Motor neuron (in vitro differentiated cells): ENCODE results near the gene YIPF6. TPM values are rescaled to one million over a fixed set of nuclear protein-coding genes. Genes with fewer than 3 reads are reported as not detected.
"Not testable (repeated sequence)": the region's sequence is repeated elsewhere in the genome, so short reads cannot be mapped to it uniquely, and the experiment has no call there.

Experiments
- ATAC-seq, 8 experiments: fragments of 200-7000 bp; cut with Tn5 transposase; replicated peaks in 6 of 8; 2 replicates each; pipeline ENCODE4 v1.8.0; 2021; ENCODE audit warnings: mild to moderate bottlenecking in 8 of 8, moderate library complexity in 8 of 8
- H3K27ac ChIP-seq, 2 donors: fragments of 250-450 bp; sonication (Bioruptor Pico); 2 replicates each; pipeline ENCODE4 v1.9.0; 2021; ENCODE audit warnings: antibody characterized with exemption in 2 of 2, mild to moderate bottlenecking in 2 of 2, moderate library complexity in 1 of 2
- H3K4me1 ChIP-seq, 2 donors: fragments of 250-450 bp; sonication (Bioruptor Pico); replicated peaks in 1 of 2; 2 replicates each; pipeline ENCODE4 v1.6.1; 2021; ENCODE audit warnings: antibody characterized with exemption in 2 of 2, mild to moderate bottlenecking in 2 of 2, moderate library complexity in 1 of 2
- H3K4me3 ChIP-seq, 5 donors: fragments of 250-450 bp; sonication (Bioruptor Pico); 2 replicates each; pipeline ENCODE4 v1.9.0; 2021; ENCODE audit warnings: antibody characterized with exemption in 5 of 5, mild to moderate bottlenecking in 5 of 5, moderate library complexity in 4 of 5
- WGBS, 10 experiments: fragments of 450-650 bp; shearing (Covaris generic); methylation state at CpG; one replicate each; pipeline ENCODE4 v1.0.0; 2022; 5-methylcytosine and 5-hydroxymethylcytosine counted together
- in situ Hi-C, 9 experiments: fragments of 400-800 bp; cut with MboI; loops; one replicate each; pipeline ENCODE4 v1.15.0; 2021; ENCODE audit warnings: low sequenced_read_pairs in 9 of 9, low pct_unique_long_range_greater_than_20kb in 2 of 9; ENCODE audit not compliant: unreplicated experiment in 9 of 9
- total RNA-seq, 8 experiments: library from RNA; unstranded; fragments of 300-600 nt; gene quantifications; 2 replicates each; pipeline versions ENCODE4 v1.2.3 to v1.2.4, GENCODE V29; 2022

Gene YIPF6
- total RNA-seq, 8 experiments from 2014 or later = 20.1 to 30.6 (median 24.6) TPM

DNA sequence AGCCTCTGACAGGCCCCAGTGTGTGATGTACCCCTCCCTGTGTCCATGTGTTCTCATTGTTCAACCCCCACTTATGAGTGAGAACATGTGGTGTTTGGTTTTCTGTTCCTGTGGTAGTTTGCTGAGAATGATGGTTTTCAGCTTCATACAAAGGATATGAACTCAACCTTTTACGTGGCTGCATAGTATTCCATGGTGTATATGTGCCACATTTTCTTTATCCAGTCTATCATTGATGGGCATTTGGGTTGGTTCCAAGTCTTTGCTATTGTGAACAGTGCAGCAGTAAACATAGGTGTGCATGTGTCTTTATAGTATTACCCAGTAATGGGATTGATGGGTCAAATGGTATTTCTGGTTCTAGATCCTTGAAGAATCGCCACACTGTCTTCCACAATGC is 25.8 kb downstream of the YIPF6 start:
- H3K4me3 ChIP-seq, ATAC-seq, H3K27ac ChIP-seq, H3K4me1 ChIP-seq: not testable (repeated sequence)
- WGBS, 10 experiments = 56 to 100% methylated on average over 1 of the region's 2 CpGs; no CpG with 5 or more reads in 8 of the 10 experiments
- in situ Hi-C loops = loop anchor here in 4 of 9 experiments (25.0 kb wide), 2 partner anchors 188 to 288 kb away; no protein-coding TSS in a partner anchor

DNA sequence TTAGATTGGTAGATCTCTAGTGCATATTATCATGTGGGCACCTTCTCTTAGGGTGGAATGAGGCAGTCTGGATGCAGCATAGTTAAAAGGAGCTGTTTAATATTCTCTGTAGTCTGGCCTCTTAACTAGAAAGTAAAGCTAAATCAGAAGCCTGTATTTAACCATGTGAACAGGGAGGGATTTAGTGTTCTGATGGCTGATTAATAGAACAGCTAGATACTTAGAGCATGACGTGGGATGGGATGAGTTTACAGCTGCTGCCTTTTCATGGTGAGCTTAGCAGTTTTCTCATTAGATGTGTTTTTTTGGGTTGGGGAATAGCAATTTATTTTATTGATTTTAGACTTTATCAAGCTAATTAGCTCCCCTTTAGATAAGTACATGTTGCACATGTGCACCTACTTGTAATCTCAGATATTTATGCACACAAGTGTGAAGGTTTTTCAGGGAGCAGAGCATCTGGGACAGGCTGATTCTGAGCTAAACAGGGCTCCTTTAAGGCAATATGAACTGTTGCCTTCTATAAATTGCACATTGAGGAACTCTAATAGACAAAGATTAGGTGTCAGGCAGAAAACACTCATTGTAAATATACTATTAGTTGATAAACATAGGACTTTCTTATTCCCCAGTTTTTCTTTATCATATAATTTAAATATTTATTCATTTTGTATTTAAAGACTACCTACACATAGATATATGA is 34.1 kb downstream of the YIPF6 start:
- 38 to 100% (median 100%) methylated on average over 1 of the region's 1 CpG; no CpG with 5 or more reads in 7 of the 10 experiments for WGBS, 10 experiments
- Histone ChIP-seq H3K4me3 (no peak overlapping the region), H3K27ac (no peak overlapping the region), H3K4me1 (no peaks in the 10 kb centered on the region)
- in situ Hi-C loops = no loop called here
- no peak for ATAC-seq

DNA sequence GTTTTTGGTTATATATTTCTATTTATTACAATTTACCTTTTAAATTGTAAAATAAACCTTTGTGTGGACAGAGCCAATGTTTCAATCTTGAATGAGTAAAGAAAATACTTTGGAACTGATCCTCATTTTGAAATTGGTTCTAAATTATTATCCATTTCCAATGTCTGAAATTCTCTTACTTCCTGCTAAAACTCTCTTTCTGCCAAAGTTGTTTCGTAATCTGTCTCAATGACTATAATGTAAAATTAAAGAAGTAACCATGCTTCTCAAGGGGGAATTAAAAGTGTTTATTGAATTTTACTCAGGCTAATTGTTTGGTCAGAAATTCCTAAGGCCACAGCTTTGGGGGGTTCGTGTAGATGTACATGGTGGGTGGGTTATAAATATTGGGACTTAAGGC is 34.8 kb downstream of the YIPF6 start:
- no peak overlapping the region for H3K4me3 ChIP-seq
- no peak for ATAC-seq
- H3K27ac ChIP-seq = no peak overlapping the region
- 25 to 100% (median 65%) methylated on average over 1 of the region's 2 CpGs; no CpG with 5 or more reads in 6 of the 10 experiments for WGBS, 10 experiments
- in situ Hi-C loops = no loop called here
- H3K4me1 ChIP-seq = no peaks in the 10 kb centered on the region

DNA sequence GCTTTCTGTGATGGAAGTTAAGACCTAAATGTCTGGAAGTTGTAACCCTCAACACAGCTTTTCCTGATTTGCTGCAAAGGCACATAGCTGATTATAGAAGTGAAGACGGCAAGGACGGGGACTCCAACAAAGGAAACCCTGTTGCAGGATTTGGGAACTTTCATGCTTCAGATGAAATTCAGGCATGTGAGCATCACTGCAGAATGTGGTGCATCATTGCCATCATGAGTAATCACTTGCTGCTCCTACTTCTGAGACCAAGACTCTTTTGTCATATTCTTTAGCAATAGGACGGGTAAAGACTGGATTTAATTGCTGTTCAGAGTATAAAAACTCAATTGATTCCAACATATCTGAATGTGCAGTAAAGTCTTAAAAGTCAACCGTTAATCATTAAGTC is 35.8 kb downstream of the YIPF6 start:
- in situ Hi-C loops = no loop called here

DNA sequence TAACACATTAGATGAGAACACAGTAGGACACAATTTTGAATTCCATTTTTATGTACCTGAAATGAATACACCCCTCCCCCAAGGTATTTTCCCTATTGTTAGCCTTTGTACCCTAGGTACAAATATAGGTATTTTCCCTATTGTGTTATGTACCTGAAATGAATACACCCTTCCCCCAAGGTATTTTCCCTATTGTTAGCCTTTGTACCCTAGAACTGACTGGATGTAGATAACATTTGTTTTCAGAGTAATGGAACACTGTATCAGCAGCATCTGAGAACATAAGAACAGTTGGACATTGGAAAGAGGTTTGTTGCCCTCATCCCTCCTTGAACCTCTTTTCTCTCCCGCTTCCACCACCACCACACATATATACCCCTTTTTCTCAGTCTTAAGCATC is 37.6 kb downstream of the YIPF6 start:
- H3K27ac ChIP-seq = no peak overlapping the region
- WGBS, 10 experiments = 67% methylated on average over 1 of the region's 1 CpG; no CpG with 5 or more reads in 8 of the 10 experiments
- H3K4me1 ChIP-seq = no peaks in the 10 kb centered on the region
- no peak for ATAC-seq
- in situ Hi-C loops = no loop called here
- H3K4me3 ChIP-seq = no peak overlapping the region

More for the DNA sequence above, 35.8 kb downstream of the YIPF6 start:
- H3K4me3 ChIP-seq = no peak overlapping the region
- WGBS, 10 experiments = 40 to 100% (median 100%) methylated on average over 1 to 4 of the region's 4 CpGs; no CpG with 5 or more reads in 4 of the 10 experiments
- ATAC-seq = no peak
- H3K27ac ChIP-seq = no peak overlapping the region
- no peaks in the 10 kb centered on the region for H3K4me1 ChIP-seq

DNA sequence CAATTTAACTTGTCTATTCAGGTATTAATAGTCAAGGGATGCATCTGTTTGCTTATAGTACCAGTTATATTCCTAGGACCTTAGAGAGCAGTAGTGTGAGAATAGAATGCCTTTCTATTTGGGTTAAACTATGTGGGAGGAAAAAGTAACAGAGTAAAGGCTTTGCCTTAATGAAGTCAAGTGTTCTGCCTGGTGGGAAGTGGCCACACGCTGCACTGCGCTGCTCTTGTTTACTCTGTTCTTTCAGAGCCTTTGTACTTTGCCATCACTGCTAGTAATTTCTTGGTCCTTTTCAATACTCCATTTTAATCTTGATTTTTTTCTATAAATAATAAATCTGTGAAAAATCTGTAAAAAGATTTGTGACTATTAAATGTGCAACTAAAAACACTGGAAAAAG is 38.0 kb downstream of the YIPF6 start:
- H3K27ac ChIP-seq = no peak overlapping the region

DNA sequence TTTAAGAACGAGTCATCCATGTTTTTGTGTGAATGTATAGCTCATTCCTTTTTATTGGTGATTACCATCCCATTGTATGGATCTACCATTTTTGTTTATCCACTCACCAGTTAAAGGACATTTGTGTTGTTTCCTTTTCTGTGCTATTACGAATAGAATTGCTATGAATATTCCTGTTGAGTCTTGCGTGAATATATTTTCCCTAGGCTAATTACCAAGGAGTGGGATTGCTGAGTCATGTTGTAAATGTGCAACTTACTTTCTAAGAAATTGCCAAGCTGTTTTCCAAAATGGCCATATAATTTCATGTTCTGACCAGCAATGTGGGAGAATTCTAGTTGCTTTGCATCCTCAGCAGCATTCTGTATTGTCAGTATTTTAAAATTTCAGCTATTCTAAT is 51.3 kb downstream of the YIPF6 start:
- no peaks in the 10 kb centered on the region for H3K4me1 ChIP-seq
- no peak overlapping the region for H3K4me3 ChIP-seq
- in situ Hi-C loops = no loop called here
- peak in 3 of 8 experiments; percentile 37 to 59 (median 38) for ATAC-seq
- no peak overlapping the region for H3K27ac ChIP-seq
- 7 to 100% (median 90%) methylated on average over 1 to 3 of the region's 3 CpGs; no CpG with 5 or more reads in 5 of the 10 experiments for WGBS, 10 experiments

More for the DNA sequence above, 38.0 kb downstream of the YIPF6 start:
- WGBS, 10 experiments = 67 to 85% methylated on average over 1 to 2 of the region's 2 CpGs; no CpG with 5 or more reads in 8 of the 10 experiments
- in situ Hi-C loops = no loop called here
- no peak for ATAC-seq
- no peaks in the 10 kb centered on the region for H3K4me1 ChIP-seq
- H3K4me3 ChIP-seq = no peak overlapping the region

DNA sequence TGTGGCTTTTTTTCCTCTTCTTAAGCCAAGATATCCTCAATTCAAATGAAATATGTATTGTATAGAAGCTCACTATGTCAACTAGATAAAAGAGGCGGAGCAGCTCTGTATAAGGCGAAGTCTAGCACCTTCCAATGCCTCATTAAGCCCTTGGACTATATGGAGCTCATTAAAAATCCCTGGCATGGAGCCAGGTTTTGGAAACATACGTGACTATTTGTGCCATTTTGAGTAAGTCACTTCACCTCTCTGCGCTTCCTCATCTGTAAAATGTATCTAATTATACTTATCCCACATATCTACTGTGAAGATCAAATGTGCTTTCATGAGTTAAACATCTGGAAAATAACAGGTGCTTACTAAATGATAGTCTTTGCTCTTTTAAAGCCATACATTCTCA is 57.2 kb downstream of the YIPF6 start:
- in situ Hi-C loops = no loop called here
- no peak overlapping the region for H3K4me3 ChIP-seq
- H3K27ac ChIP-seq = no peak overlapping the region
- WGBS, 10 experiments = 17 to 100% (median 49%) methylated on average over 1 to 4 of the region's 4 CpGs; no CpG with 5 or more reads in 4 of the 10 experiments
- H3K4me1 ChIP-seq = no peaks in the 10 kb centered on the region
- no peak for ATAC-seq

DNA sequence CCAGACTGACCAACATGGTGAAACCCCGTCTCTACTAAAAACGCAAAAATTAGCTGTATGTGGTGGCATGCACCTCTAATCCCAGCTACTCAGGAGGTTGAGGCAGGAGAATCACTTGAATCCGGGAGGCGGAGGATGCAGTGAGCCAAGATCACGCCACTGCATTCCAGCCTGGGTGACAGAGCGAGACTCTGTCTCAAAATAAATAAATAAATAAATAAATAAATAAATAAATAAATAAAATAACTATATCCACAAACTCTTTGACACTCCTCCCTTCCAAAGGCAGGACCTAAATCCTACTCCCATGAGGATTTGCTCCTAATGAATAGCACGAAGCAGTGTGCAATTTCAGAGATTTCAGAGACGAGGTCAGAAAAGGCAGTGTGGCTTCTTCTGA is 58.3 kb downstream of the YIPF6 start:
- in situ Hi-C loops, ATAC-seq: not testable (repeated sequence)

DNA sequence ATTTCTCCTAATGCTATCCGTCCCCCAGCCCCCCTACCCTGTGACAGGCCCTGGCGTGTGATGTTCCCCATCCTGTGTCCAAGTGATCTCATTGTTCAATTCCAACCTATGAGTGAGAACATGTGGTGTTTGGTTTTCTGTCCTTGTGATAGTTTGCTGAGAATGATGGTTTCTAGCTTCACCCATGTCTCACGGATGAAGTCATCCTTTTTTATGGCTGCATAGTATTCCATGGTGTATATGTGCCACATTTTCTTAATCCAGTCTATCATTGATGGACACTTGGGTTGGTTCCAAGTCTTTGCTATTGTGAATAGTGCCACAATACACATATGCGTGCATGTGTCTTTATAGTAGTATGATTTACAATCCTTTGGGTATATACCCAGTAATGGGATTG is 61.1 kb downstream of the YIPF6 start:
- in situ Hi-C loops, H3K4me1 ChIP-seq, H3K27ac ChIP-seq, ATAC-seq, H3K4me3 ChIP-seq: not testable (repeated sequence)
- 76% methylated on average over 3 of the region's 4 CpGs; no CpG with 5 or more reads in 9 of the 10 experiments for WGBS, 10 experiments

More for the DNA sequence above, 58.3 kb downstream of the YIPF6 start:
- not testable (repeated sequence) for H3K27ac ChIP-seq, H3K4me3 ChIP-seq, H3K4me1 ChIP-seq
- WGBS, 10 experiments = 60 to 100% (median 87%) methylated on average over 1 to 2 of the region's 8 CpGs; no CpG with 5 or more reads in 6 of the 10 experiments

DNA sequence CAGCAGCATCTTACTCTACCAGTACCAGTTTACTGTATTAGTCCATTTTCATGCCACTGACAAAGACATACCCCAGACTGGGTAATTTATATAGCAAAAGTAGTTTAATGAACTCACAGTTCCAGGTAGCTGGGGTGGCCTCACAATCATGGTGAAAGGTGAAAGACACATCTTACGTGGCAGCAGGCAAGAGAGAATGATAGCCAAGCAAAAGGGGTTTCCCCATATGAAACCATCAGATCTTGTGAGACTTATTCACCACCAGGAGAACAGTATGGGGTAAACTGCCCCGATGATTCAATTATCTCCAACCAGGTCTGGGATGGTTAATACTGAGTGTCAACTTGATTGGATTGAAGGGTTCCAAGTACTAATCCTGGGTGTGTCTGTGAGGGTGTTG is 69.3 kb downstream of the YIPF6 start:
- Histone ChIP-seq H3K4me3 (no peak overlapping the region), H3K4me1 (no peaks in the 10 kb centered on the region), H3K27ac (no peak overlapping the region)
- ATAC-seq = no peak
- WGBS, 10 experiments = 61 to 100% methylated on average over 1 to 2 of the region's 2 CpGs; no CpG with 5 or more reads in 8 of the 10 experiments
- in situ Hi-C loops = no loop called here

DNA sequence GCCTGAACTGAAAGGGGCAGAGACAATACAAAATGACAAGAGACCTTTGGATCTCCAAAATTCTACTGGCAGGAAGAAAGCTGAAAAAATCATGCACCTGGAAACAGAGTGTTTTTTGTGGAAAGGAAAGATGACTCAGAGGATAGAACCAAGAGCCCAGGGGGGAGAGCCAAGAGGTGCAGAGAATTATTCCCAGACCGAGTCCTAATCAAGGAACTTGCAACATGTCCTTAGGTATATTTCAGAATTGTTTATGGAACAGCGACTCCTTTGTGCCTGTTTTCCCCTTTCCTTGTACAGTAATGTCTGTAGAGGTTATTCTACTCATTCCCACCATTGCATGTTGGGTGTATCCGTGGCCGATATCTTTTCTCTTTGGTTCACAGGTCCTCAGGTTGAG is 71.7 kb downstream of the YIPF6 start:
- no peaks in the 10 kb centered on the region for H3K4me1 ChIP-seq
- in situ Hi-C loops = no loop called here
- ATAC-seq = no peak
- no peak overlapping the region for H3K4me3 ChIP-seq
- WGBS, 10 experiments = 60 to 100% (median 68%) methylated on average over 1 to 4 of the region's 4 CpGs; no CpG with 5 or more reads in 5 of the 10 experiments
- no peak overlapping the region for H3K27ac ChIP-seq

DNA sequence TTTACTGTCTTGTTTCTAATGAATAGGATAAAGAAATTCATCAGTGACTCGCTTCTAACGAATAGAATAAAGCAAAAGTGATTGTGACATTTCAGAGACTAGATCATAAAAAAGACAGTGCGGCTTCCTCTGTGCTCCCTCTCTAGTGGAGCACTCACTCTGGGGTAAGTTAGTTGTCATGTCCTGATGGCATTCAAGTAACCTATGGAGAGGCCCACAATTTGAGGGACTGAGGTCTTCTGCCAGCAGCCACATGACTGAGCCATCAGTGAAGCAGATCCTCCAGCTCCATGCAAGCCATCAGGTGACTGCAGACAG is 72.4 kb downstream of the YIPF6 start:
- ATAC-seq = peak in 2 of 8 experiments; percentile 42 to 61
- in situ Hi-C loops = no loop called here
- 66 to 100% (median 69%) methylated on average over 1 to 3 of the region's 3 CpGs; no CpG with 5 or more reads in 6 of the 10 experiments for WGBS, 10 experiments
- no peak overlapping the region for H3K27ac ChIP-seq
- H3K4me1 ChIP-seq = no peaks in the 10 kb centered on the region
- H3K4me3 ChIP-seq = no peak overlapping the region
